Measurements from ENCODE around the gene SP5. TPM values are rescaled to one million over a fixed set of nuclear protein-coding genes. Genes with fewer than 3 reads are reported as not detected.

The SP5 gene
- total RNA-seq, 1 donor from 2014 or later: 1.8 TPM

DNA sequence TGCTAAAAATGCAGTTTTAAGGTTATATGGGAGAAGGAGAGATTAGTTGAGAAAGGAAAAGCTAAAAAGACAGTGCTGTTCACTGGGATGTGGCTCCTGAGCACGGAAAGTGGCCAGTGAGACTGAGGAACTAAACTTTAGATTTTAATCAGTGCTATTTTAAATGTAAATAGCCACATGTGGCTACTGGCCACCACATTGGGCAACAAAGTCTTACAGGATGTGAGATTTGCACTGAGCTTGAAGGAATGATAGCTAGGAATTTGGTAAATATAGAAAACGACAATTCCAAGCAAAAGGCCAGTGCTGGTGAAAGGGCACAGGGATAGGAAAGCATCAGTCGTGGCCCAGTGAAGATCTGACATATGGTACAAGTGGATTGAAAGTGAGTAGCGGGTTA lies 14.1 kb upstream of the SP5 start:
- no peak overlapping the region for H3K4me3 Mint-ChIP-seq (ENCODE audit: unreplicated experiment)
- no peaks in the 10 kb centered on the region for H3K4me1 Mint-ChIP-seq (ENCODE audit: low read depth, unreplicated experiment)
- TF ChIP-seq, protein P1, sequence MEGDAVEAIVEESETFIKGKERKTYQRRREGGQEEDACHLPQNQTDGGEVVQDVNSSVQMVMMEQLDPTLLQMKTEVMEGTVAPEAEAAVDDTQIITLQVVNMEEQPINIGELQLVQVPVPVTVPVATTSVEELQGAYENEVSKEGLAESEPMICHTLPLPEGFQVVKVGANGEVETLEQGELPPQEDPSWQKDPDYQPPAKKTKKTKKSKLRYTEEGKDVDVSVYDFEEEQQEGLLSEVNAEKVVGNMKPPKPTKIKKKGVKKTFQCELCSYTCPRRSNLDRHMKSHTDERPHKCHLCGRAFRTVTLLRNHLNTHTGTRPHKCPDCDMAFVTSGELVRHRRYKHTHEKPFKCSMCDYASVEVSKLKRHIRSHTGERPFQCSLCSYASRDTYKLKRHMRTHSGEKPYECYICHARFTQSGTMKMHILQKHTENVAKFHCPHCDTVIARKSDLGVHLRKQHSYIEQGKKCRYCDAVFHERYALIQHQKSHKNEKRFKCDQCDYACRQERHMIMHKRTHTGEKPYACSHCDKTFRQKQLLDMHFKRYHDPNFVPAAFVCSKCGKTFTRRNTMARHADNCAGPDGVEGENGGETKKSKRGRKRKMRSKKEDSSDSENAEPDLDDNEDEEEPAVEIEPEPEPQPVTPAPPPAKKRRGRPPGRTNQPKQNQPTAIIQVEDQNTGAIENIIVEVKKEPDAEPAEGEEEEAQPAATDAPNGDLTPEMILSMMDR (IDR thresholded peaks at IDR 0.05; ENCODE audit: partially characterized antibody, unreplicated experiment): no peak
- H3K27me3 Mint-ChIP-seq (ENCODE audit: unreplicated experiment): no peaks in the 10 kb centered on the region
- H3K27ac Mint-ChIP-seq (ENCODE audit: unreplicated experiment): no peak overlapping the region
- no peak for DNase-seq
- H3K36me3 Mint-ChIP-seq (ENCODE audit: unreplicated experiment): peaks cover 5% of the 10 kb centered on the region
- H3K9me3 Mint-ChIP-seq (ENCODE audit: unreplicated experiment): peaks cover 3% of the 10 kb centered on the region

- peaks cover 3% of the 10 kb centered on the region for H3K9me3 Mint-ChIP-seq (ENCODE audit: unreplicated experiment)
- DNase-seq: no peak
- peaks cover 5% of the 10 kb centered on the region for H3K36me3 Mint-ChIP-seq (ENCODE audit: unreplicated experiment)
- no peaks in the 10 kb centered on the region for H3K4me1 Mint-ChIP-seq (ENCODE audit: low read depth, unreplicated experiment)
- H3K27ac Mint-ChIP-seq (ENCODE audit: unreplicated experiment): no peak overlapping the region
- no peak overlapping the region for H3K4me3 Mint-ChIP-seq (ENCODE audit: unreplicated experiment)
- TF ChIP-seq, protein P1 (IDR thresholded peaks at IDR 0.05; ENCODE audit: partially characterized antibody, unreplicated experiment): no peak
- H3K27me3 Mint-ChIP-seq (ENCODE audit: unreplicated experiment): peaks cover 12% of the 10 kb centered on the region
These were observed 11.2 kb upstream of the SP5 start for GRCh38 chr2:170703776-170704476.

GRCh38 chr2:170707821-170708795 lies 7.0 kb upstream of the SP5 start:
- Mint-ChIP-seq H3K4me1 (ENCODE audit: low read depth, unreplicated experiment) (peaks cover 9% of the 10 kb centered on the region), H3K27me3 (ENCODE audit: unreplicated experiment) (peaks cover 23% of the 10 kb centered on the region)

DNA sequence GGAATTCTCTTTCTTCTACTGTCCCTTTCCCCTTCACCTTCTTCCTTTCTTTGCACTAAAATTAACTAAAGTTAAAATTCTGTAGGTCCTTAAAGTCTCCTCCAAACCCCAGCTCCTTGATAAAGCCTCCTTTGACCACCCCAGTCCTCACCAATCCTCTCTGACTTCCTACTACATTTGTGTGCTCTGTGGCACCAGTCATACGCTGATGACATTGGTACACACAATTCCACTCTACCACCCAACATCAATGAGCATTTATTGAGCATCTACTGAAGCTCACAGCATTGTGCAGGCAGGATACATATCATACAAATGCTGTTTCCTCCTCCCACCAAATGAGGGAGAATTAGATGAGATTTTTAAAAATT lies 4.5 kb upstream of the SP5 start:
- Mint-ChIP-seq H3K4me3 (ENCODE audit: unreplicated experiment) (no peak overlapping the region), H3K27ac (ENCODE audit: unreplicated experiment) (no peak overlapping the region), H3K36me3 (ENCODE audit: unreplicated experiment) (peaks cover 5% of the 10 kb centered on the region), H3K4me1 (ENCODE audit: low read depth, unreplicated experiment) (peaks cover 14% of the 10 kb centered on the region), H3K27me3 (ENCODE audit: unreplicated experiment) (peaks cover 33% of the 10 kb centered on the region), H3K9me3 (ENCODE audit: unreplicated experiment) (peaks cover 7% of the 10 kb centered on the region)
- no peak for DNase-seq
- TF ChIP-seq, protein P1 (IDR thresholded peaks at IDR 0.05; ENCODE audit: partially characterized antibody, unreplicated experiment): no peak

More at GRCh38 chr2:170707821-170708795, 7.0 kb upstream of the SP5 start:
- Mint-ChIP-seq H3K36me3 (ENCODE audit: unreplicated experiment) (peaks cover 1% of the 10 kb centered on the region), H3K9me3 (ENCODE audit: unreplicated experiment) (peaks cover 5% of the 10 kb centered on the region), H3K4me3 (ENCODE audit: unreplicated experiment) (no peak overlapping the region), H3K27ac (ENCODE audit: unreplicated experiment) (no peak overlapping the region)
- TF ChIP-seq, protein P1 (IDR thresholded peaks at IDR 0.05; ENCODE audit: partially characterized antibody, unreplicated experiment): no peak
- no peak for DNase-seq
